ENCODE measurements around the gene NLRC5.
A peak's percentile ranks its signal among the peaks of the same experiment; 100 is the strongest.
"Not testable (repeated sequence)": the region's sequence is repeated elsewhere in the genome, so short reads cannot be mapped to it uniquely, and the experiment has no call there.

NLRC5 gene

GRCh38 chr16:57071831-57072582 is 82.7 kb downstream of the NLRC5 start:
- no peak for DNase-seq (ENCODE audit: low spot score)

- DNase-seq (ENCODE audit: low spot score) = no peak
These were observed 83.4 kb downstream of the NLRC5 start for GRCh38 chr16:57072616-57073275.

- DNase-seq (ENCODE audit: low spot score) = no peak
These were observed 88.4 kb downstream of the NLRC5 start for GRCh38 chr16:57077714-57078113.

GRCh38 chr16:57081744-57082143 is 92.4 kb downstream of the NLRC5 start:
- no peak for DNase-seq (ENCODE audit: low spot score)

GRCh38 chr16:57082664-57083063 is 93.3 kb downstream of the NLRC5 start:
- no peak for DNase-seq (ENCODE audit: low spot score)

- no peak for DNase-seq (ENCODE audit: low spot score)
These were observed 94.2 kb downstream of the NLRC5 start for GRCh38 chr16:57083485-57084126.

GRCh38 chr16:57084257-57084770 is 95.0 kb downstream of the NLRC5 start:
- DNase-seq (ENCODE audit: low spot score) = peak; percentile 88

GRCh38 chr16:57084996-57085395 is 95.6 kb downstream of the NLRC5 start:
- no peak for DNase-seq (ENCODE audit: low spot score)

GRCh38 chr16:57087003-57087402 is 97.6 kb downstream of the NLRC5 start:
- DNase-seq (ENCODE audit: low spot score) = no peak

GRCh38 chr16:57089406-57089805 is 100.0 kb downstream of the NLRC5 start:
- no peak for DNase-seq (ENCODE audit: low spot score)

GRCh38 chr16:57091200-57091974 is 102.0 kb downstream of the NLRC5 start:
- peak; percentile 61 for DNase-seq (ENCODE audit: low spot score)

- DNase-seq (ENCODE audit: low spot score) = peak; percentile 83
These were observed 102.8 kb downstream of the NLRC5 start, which contains the start of gene CPNE2 for GRCh38 chr16:57091975-57092785. CPNE2 (plus strand) TSS chr16:57092583; CDS start chr16:57110743, 18,160 bp downstream.

GRCh38 chr16:57092786-57093411 is 103.5 kb downstream of the NLRC5 start:
- DNase-seq (ENCODE audit: low spot score) = peak; percentile 85

- DNase-seq (ENCODE audit: low spot score) = no peak
These were observed 104.6 kb downstream of the NLRC5 start for GRCh38 chr16:57093666-57094564.

- DNase-seq (ENCODE audit: low spot score) = no peak
These were observed 105.6 kb downstream of the NLRC5 start for GRCh38 chr16:57094911-57095310.

- no peak for DNase-seq (ENCODE audit: low spot score)
These were observed 106.8 kb downstream of the NLRC5 start for GRCh38 chr16:57096192-57096591.

- no peak for DNase-seq (ENCODE audit: low spot score)
These were observed 107.4 kb downstream of the NLRC5 start for GRCh38 chr16:57096793-57097192.

- DNase-seq (ENCODE audit: low spot score) = no peak
These were observed 109.0 kb downstream of the NLRC5 start for GRCh38 chr16:57098188-57098841.

GRCh38 chr16:57099965-57100364 is 110.6 kb downstream of the NLRC5 start:
- DNase-seq (ENCODE audit: low spot score) = not testable (repeated sequence)

All from iPS-NIHi11 (cell line).